ENCODE measurements around the gene SOD3. TPM values are rescaled to one million over a fixed set of nuclear protein-coding genes. Genes with fewer than 3 reads are reported as not detected.

SOD3 gene
- total and polyA plus RNA-seq, 2 of the 8 experiments (the other 6 are each of a cell fraction or from before 2014, with no cell fraction given) = 4.9 TPM

- H3K9me3 ChIP-seq (ENCODE audit: insufficient read depth in 2 of 2, low read depth in 1 of 2, low read length in 1 of 2) = no peaks in the 10 kb centered on the region
- H3K79me2 ChIP-seq (ENCODE audit: control insufficient read depth in 1 of 2, insufficient read depth in 2 of 2, low read length in 2 of 2) = no peaks in the 10 kb centered on the region
- H4K20me1 ChIP-seq (replicated peaks in 1 of 2; ENCODE audit: control insufficient read depth in 1 of 2, insufficient read depth in 2 of 2, low read length in 2 of 2) = no peaks in the 10 kb centered on the region
- no peak overlapping the region for H3K56ac ChIP-seq (replicated peaks; ENCODE audit: insufficient read length, low read depth, low read length)
- no peak overlapping the region for H3K23ac ChIP-seq (ENCODE audit: insufficient read length)
- H4K5ac ChIP-seq (ENCODE audit: insufficient read length, low read depth, low read length) = no peak overlapping the region
- H3K4me3 ChIP-seq (ENCODE audit: extremely low read depth in 1 of 4, insufficient read depth in 2 of 4, low read depth in 3 of 4, low read length in 4 of 4) = no peak overlapping the region
- H2BK5ac ChIP-seq (ENCODE audit: low read depth, low read length) = no peak overlapping the region
- H4K91ac ChIP-seq (replicated peaks; ENCODE audit: insufficient read length, low read length) = no peak overlapping the region
- H4K8ac ChIP-seq (ENCODE audit: extremely low read depth, insufficient read depth, low read length) = no peak overlapping the region
- H3K36me3 ChIP-seq (ENCODE audit: control insufficient read depth in 2 of 4, insufficient read depth in 4 of 4, low read length in 3 of 4) = no peaks in the 10 kb centered on the region
- no peak overlapping the region for H3K18ac ChIP-seq (ENCODE audit: extremely low read depth, low read length)
- POLR2A ChIA-PET (ENCODE audit: partially characterized antibody) = interaction anchor here (0.9 kb wide), 1 partner anchor 16 kb away, joined by 3 read pairs; no protein-coding TSS in a partner anchor
- no peak overlapping the region for H2BK12ac ChIP-seq (ENCODE audit: low read depth, low read length)
- no peak overlapping the region for H3K27ac ChIP-seq (ENCODE audit: low read depth, low read length)
- no peak overlapping the region for H2AK5ac ChIP-seq (ENCODE audit: low read depth, low read length)
- no peak overlapping the region for H3K4ac ChIP-seq (replicated peaks; ENCODE audit: insufficient read length, low read depth, low read length)
- H2BK15ac ChIP-seq (ENCODE audit: low read length) = no peak overlapping the region
- FAIRE-seq = no peak
- no peak for DNase-seq (ENCODE audit: low read depth in 1 of 2, low spot score in 2 of 2)
- H3K4me1 ChIP-seq (replicated peaks in 1 of 4; ENCODE audit: control insufficient read depth in 3 of 4, insufficient read depth in 4 of 4, low read length in 3 of 4) = peaks cover 0 to 4% (median 2%) of the 10 kb centered on the region in 4 experiments; a peak in 2 of 7 replicates
- no peaks in the 10 kb centered on the region for H3K27me3 ChIP-seq (replicated peaks in 1 of 4; ENCODE audit: control insufficient read depth in 3 of 4, extremely low read depth in 1 of 4, insufficient read depth in 3 of 4, low read length in 3 of 4)
- CTCF ChIA-PET (ENCODE audit: partially characterized antibody) = interaction anchor here (1.0 kb wide), 2 partner anchors 211 to 293 kb away, joined by 3 read pairs; no protein-coding TSS in a partner anchor
- no peak overlapping the region for H2BK20ac ChIP-seq (ENCODE audit: low read length)
- no peak overlapping the region for H2AFZ ChIP-seq (ENCODE audit: low read length)
- no peak overlapping the region for H2BK120ac ChIP-seq (replicated peaks; ENCODE audit: low read depth, low read length)
- no peaks in the 10 kb centered on the region for H3K23me2 ChIP-seq (ENCODE audit: low read depth, low read length)
- H3K79me1 ChIP-seq (ENCODE audit: low read depth, low read length) = no peaks in the 10 kb centered on the region
- TF ChIP-seq POU5F1 (IDR thresholded peaks at IDR 0.05; ENCODE audit: low read depth, low read length) = no peak
- no peak for TF ChIP-seq RFX5 (IDR thresholded peaks at IDR 0.05; ENCODE audit: borderline replicate concordance, low read depth, low read length)
- TF ChIP-seq BACH1 (IDR thresholded peaks at IDR 0.05; ENCODE audit: low read length) = no peak
- no peak for TF ChIP-seq POLR2AphosphoS5 (IDR thresholded peaks at IDR 0.05; ENCODE audit: low read depth, low read length)
- no peak for TF ChIP-seq SIX5 (IDR thresholded peaks at IDR 0.05; ENCODE audit: low read depth, low read length)
- no peak for TF ChIP-seq NANOG (IDR thresholded peaks at IDR 0.05; ENCODE audit: insufficient read depth, low read depth, low read length, poor library complexity, severe bottlenecking)
- no peak for TF ChIP-seq TEAD4 (IDR thresholded peaks at IDR 0.05; ENCODE audit: low read depth, low read length)
- no peak for TF ChIP-seq PHF8 (conservative IDR thresholded peaks at IDR 0.05; ENCODE audit: low read depth, low read length)
- TF ChIP-seq NRF1 (IDR thresholded peaks at IDR 0.05; ENCODE audit: low read depth, low read length) = no peak
- no peak for TF ChIP-seq RAD21 (IDR thresholded peaks at IDR 0.05 in 1 of 2, conservative IDR thresholded peaks at IDR 0.05 in 1 of 2; ENCODE audit: low read depth in 2 of 2, low read length in 2 of 2)
- TF ChIP-seq KDM1A (IDR thresholded peaks at IDR 0.05; ENCODE audit: borderline replicate concordance, low read length) = no peak
- TF ChIP-seq SUZ12 (IDR thresholded peaks at IDR 0.05; ENCODE audit: low read length) = no peak
- no peak for TF ChIP-seq CBX5 (IDR thresholded peaks at IDR 0.05; ENCODE audit: low read depth, low read length)
- H3K9ac ChIP-seq (replicated peaks in 1 of 4; ENCODE audit: extremely low read depth in 1 of 4, low read depth in 3 of 4, low read length in 3 of 4) = no peak overlapping the region
- no peak overlapping the region for H3K14ac ChIP-seq (ENCODE audit: insufficient read length)
- H3K4me2 ChIP-seq (ENCODE audit: insufficient read depth in 1 of 2, low read depth in 2 of 2, low read length in 2 of 2) = no peak overlapping the region
These were observed 26.8 kb upstream of the SOD3 start for GRCh38 chr4:24768604-24769003.
